Testis (tissue), 2 donors: ENCODE data around the gene JCHAIN.

Experiments
- POLR2A ChIP-seq: fragments of 450-650 bp; IDR thresholded peaks from one replicate; pipeline ENCODE4 v1.6.1; 2017; ENCODE audit warnings: antibody characterized with exemption, mild to moderate bottlenecking, moderate library complexity
- TF ChIP-seq, protein P1 (sequence below), 3 experiments: fragments of 450-650 bp in 2 of 3; fragments of 200-600 bp in 1 of 3; sonication (generic) in 1 of 3; IDR thresholded peaks; one replicate each; pipeline ENCODE4 v1.5.1; 2016 to 2019; ENCODE audit warnings: antibody characterized with exemption in 3 of 3, mild to moderate bottlenecking in 2 of 3, moderate library complexity in 1 of 3

- TF ChIP-seq, protein P1, sequence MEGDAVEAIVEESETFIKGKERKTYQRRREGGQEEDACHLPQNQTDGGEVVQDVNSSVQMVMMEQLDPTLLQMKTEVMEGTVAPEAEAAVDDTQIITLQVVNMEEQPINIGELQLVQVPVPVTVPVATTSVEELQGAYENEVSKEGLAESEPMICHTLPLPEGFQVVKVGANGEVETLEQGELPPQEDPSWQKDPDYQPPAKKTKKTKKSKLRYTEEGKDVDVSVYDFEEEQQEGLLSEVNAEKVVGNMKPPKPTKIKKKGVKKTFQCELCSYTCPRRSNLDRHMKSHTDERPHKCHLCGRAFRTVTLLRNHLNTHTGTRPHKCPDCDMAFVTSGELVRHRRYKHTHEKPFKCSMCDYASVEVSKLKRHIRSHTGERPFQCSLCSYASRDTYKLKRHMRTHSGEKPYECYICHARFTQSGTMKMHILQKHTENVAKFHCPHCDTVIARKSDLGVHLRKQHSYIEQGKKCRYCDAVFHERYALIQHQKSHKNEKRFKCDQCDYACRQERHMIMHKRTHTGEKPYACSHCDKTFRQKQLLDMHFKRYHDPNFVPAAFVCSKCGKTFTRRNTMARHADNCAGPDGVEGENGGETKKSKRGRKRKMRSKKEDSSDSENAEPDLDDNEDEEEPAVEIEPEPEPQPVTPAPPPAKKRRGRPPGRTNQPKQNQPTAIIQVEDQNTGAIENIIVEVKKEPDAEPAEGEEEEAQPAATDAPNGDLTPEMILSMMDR (IDR thresholded peaks at IDR 0.05): no peak
- no peak for TF ChIP-seq POLR2A
Observed at GRCh38 chr4:70634482-70634881, 31.8 kb downstream of the JCHAIN start.
